Upper lobe of left lung (tissue), 4 donors: ENCODE data around the gene LARP6.

Source experiments
- CTCF ChIP-seq, 6 experiments: fragments of 450-650 bp in 4 of 6; fragments of 200-600 bp in 2 of 6; sonication (generic) in 2 of 6; IDR thresholded peaks; one replicate each; pipeline ENCODE4 v1.5.1; 2016 to 2019; ENCODE audit warnings: antibody characterized with exemption in 6 of 6
- EP300 ChIP-seq, 4 donors: sonication (generic); formaldehyde crosslinking; IDR thresholded peaks; one replicate each; pipeline ENCODE4 v1.5.1; 2017; ENCODE audit warnings: antibody characterized with exemption in 4 of 4, control low read depth in 2 of 4
- POLR2A ChIP-seq, 4 donors: fragments of 450-650 bp; IDR thresholded peaks; one replicate each; pipeline ENCODE4 v1.5.1; 2016 to 2017; ENCODE audit warnings: antibody characterized with exemption in 4 of 4, mild to moderate bottlenecking in 2 of 4
- POLR2AphosphoS5 ChIP-seq, 2 donors: sonication (generic); formaldehyde crosslinking; IDR thresholded peaks; one replicate each; pipeline ENCODE4 v1.5.1; 2017; ENCODE audit warnings: antibody characterized with exemption in 2 of 2

- TF ChIP-seq EP300 (IDR thresholded peaks at IDR 0.05) (peak in 1 of 4 donors; percentile 40), CTCF (IDR thresholded peaks at IDR 0.05) (no peak), POLR2A (IDR thresholded peaks at IDR 0.05) (no peak), POLR2AphosphoS5 (IDR thresholded peaks at IDR 0.05) (peak; percentile 46 to 59)
These were observed 54.1 kb downstream of the LARP6 start for GRCh38 chr15:70799667-70800450.
